Dermis lymphatic vessel endothelial cell (primary cell): ENCODE results near the gene DDX17. TPM values are rescaled to one million over a fixed set of nuclear protein-coding genes. Genes with fewer than 3 reads are reported as not detected.

ENCODE experiments used
- total RNA-seq: library from RNA; depleted of rRNA; stranded (reverse); fragments of >200 nt; gene quantifications from 2 replicates; pipeline ENCODE4 v1.2.1, GENCODE V29; 2014

Gene DDX17
- 291 and 453 TPM in 2 replicates for total RNA-seq

DNA sequence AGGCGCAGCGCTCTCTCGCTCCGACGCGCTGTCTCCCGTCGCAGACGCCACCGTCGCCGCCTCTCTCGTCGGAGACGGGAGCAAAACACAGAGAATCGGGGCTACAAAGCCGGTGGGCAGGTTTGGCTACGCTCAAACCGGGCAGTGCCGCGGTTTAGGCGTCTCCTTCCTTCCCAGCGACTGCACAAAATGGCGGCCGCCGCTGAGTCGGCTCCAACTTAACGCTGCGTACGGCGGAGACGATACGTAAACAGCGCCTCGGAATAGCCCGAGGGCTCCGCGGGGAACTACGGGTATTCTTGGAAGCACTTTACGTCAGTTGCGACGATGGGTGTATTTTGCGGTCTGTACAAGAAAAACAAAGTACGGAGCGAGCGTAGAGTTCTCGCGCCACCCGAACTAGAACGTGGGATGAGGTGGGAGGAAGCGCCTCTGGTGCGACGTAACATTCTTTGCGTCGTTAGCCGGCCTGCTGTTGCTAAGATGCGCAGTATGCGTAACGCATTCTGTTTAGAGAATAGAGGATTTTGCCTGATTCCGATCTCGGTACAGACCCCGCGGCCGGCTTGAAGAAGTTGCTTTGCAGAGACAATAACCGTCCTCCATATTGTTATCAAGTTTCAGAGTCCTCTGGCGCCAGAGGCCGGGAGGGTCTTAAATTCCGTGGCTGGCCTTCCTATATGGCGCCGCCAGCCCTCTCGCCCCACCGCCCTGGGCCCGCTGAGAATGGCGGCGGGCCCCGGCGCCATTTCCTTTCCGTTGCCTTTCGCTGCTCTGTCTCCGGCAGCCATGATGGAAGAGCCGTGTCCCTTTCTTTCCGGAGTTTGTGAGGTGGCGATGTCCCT is at the start of gene DDX17:
Gene DDX17, minus strand, starts transcription at position 194 of the 845 bp plus-strand sequence.

DNA sequence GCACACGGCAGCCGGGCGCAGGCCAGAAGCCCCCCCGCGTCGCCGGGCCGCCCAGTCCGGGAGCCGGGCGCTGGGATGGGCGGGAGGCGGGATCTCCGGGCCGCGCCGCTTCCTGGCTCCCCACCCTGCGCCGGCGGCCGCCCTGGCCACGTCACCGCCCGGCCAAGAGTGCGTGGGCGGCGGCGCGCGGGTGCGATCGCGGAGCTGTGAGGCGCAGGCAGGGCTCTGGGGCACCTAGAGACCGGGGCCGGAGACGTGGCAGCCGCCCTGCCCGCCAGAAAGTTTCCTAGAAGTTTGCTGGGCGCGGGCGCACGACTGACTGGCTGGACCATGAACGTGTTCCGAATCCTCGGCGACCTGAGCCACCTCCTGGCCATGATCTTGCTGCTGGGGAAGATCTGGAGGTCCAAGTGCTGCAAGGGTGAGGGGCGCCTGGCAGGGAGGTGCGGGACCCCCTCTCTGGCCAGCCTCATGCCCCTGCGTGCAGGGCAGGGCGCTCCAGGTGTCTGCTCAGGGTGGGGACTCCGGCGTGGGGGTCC is 38.1 kb downstream of the DDX17 start, which contains the start of gene KDELR3:
Gene KDELR3, plus strand, starts transcription at position 193 of the 539 bp plus-strand sequence. Its CDS starts 138 bp downstream, at position 331.

DNA sequence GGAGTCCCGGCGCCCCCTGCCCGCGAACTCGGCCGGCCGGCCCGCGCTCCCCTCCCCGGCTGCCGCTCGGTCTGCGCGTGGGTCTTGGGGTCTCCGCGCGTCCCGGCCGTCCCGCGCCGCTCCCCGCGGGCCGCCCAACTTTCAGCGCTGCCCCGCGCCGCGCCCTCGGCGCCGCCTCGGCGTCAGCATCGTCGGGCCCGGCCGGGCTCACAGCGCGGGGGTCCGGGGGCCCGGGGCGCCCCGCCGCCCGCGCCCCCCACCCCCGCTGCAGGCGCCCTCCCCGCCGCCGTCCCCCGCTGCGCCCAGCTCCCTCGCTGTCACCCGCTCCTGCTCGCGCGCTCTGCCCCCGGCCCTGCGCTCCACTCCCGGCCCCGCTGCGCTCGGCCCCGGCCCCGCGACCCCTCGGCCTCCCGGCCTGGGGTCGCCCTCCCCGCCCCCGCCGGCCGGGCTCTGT is 51.0 kb downstream of the DDX17 start, which contains the start of gene KCNJ4:
Gene KCNJ4, minus strand, starts transcription at position 124 of the 454 bp plus-strand sequence. CDS start 27,067 bp downstream, outside the sequence.

Other genes starting within 250 kb of the DDX17 start
- 18.6 and 23.5 TPM in 2 replicates for gene TMEM184B, start 233.3 kb downstream of the DDX17 start, total RNA-seq
- 85.9 and 86.8 TPM in 2 replicates for gene CSNK1E, start 188.9 kb downstream of the DDX17 start, total RNA-seq
- gene KCNJ4, start 51.1 kb downstream of the DDX17 start, total RNA-seq, result not detected in 2 replicates
- gene KDELR3, start 38.2 kb downstream of the DDX17 start, total RNA-seq, result 18.1 and 28.8 TPM in 2 replicates
- gene DMC1, start 63.9 kb upstream of the DDX17 start, total RNA-seq, result 0.76 and 1.1 TPM in 2 replicates
- gene FAM227A, start 150.1 kb upstream of the DDX17 start, total RNA-seq, result 0.11 and 0.60 TPM in 2 replicates
- gene CBY1, start 150.3 kb upstream of the DDX17 start, total RNA-seq, result 17.2 and 17.8 TPM in 2 replicates
- 73.8 and 78.2 TPM in 2 replicates for gene TOMM22, start 175.6 kb upstream of the DDX17 start, total RNA-seq
- gene JOSD1, start 194.6 kb upstream of the DDX17 start, total RNA-seq, result 76.0 and 84.6 TPM in 2 replicates
- gene GTPBP1, start 199.6 kb upstream of the DDX17 start, total RNA-seq, result 19.2 and 19.9 TPM in 2 replicates
- 106 and 114 TPM in 2 replicates for gene SUN2, start 249.7 kb upstream of the DDX17 start, total RNA-seq